SK-N-SH (cell line): Measurements from ENCODE around the gene NT5C3A. TPM values are rescaled to one million over a fixed set of nuclear protein-coding genes. Genes with fewer than 3 reads are reported as not detected.

ENCODE experiments used
- CTCF ChIA-PET: fragments of 300-600, 350-600 bp; formaldehyde crosslinking; extraction: SDS; loops from one replicate; lab custom pipeline; 2021; lab: Yijun Ruan, JAX
- POLR2A ChIA-PET: fragments of 350-600 bp; sonication (Branson Sonifier 250); formaldehyde crosslinking; extraction: SDS; loops from one replicate; lab custom pipeline; 2020; ENCODE audit warnings: antibody characterized with exemption, inconsistent platforms; lab: Yijun Ruan, JAX
- DNase-seq: peaks from one replicate; pipeline ENCODE4 v3.0.0; 2012
- H2AFZ ChIP-seq: fragments of 200-600 bp; sonication (generic); 2 replicates; pipeline ENCODE4 v1.8.1; 2016; ENCODE audit warnings: antibody characterized with exemption, mild to moderate bottlenecking, low read depth
- H3F3A ChIP-seq: fragments of 200-600 bp; sonication (generic); replicated peaks from 2 replicates; pipeline ENCODE3; 2016; ENCODE audit warnings: antibody characterized with exemption, mild to moderate bottlenecking; ENCODE audit not compliant: insufficient read depth
- H3K27ac ChIP-seq, 2 experiments: fragments of 200-500 bp in 1 of 2; fragments of 200-600 bp in 1 of 2; sonication (Bioruptor generic) in 1 of 2; sonication (generic), shearing (Covaris generic) in 1 of 2; 2 replicates each; pipeline versions ENCODE4 v1.5.1 to v1.6.1; 2014 to 2016; ENCODE audit warnings: low read depth in 2 of 2, inconsistent platforms in 1 of 2, low read length in 1 of 2, mild to moderate bottlenecking in 1 of 2, mixed read lengths in 1 of 2
- H3K27me3 ChIP-seq: fragments of 200-600 bp; sonication (generic), shearing (Covaris generic); 2 replicates; pipeline ENCODE4 v1.6.1; 2016; ENCODE audit warnings: mixed run types; ENCODE audit not compliant: insufficient read depth
- H3K36me3 ChIP-seq, 2 experiments: fragments of 200-500 bp in 1 of 2; fragments of 200-600 bp in 1 of 2; sonication (Bioruptor generic) in 1 of 2; sonication (generic) in 1 of 2; replicated peaks in 1 of 2; 2 replicates each; pipeline versions ENCODE3 to v1.5.1; 2014 to 2016; ENCODE audit warnings: low read length in 1 of 2, mild to moderate bottlenecking in 1 of 2; ENCODE audit not compliant: insufficient read depth in 2 of 2, control insufficient read depth in 1 of 2
- H3K4me1 ChIP-seq, 2 experiments: fragments of 200-500 bp in 1 of 2; fragments of 200-600 bp in 1 of 2; sonication (Bioruptor generic) in 1 of 2; sonication (generic), shearing (Covaris generic) in 1 of 2; 2 replicates each; pipeline versions ENCODE4 v1.5.1 to v1.6.1; 2014 to 2016; ENCODE audit warnings: low read depth in 1 of 2, low read length in 1 of 2, mixed run types in 1 of 2; ENCODE audit not compliant: insufficient read depth in 2 of 2, control insufficient read depth in 1 of 2
- H3K4me2 ChIP-seq: fragments of 200-600 bp; sonication (generic), shearing (Covaris generic); 2 replicates; pipeline ENCODE4 v1.6.1; 2017; ENCODE audit warnings: mixed run types
- H3K4me3 ChIP-seq, 2 experiments: fragments of 200-500 bp in 1 of 2; fragments of 200-600 bp in 1 of 2; sonication (Bioruptor generic) in 1 of 2; sonication (generic), shearing (Covaris generic) in 1 of 2; 2 replicates each; pipeline versions ENCODE4 v1.5.1 to v1.8.1; 2014 to 2016; ENCODE audit warnings: low read depth in 2 of 2, inconsistent platforms in 1 of 2, low read length in 1 of 2, mild to moderate bottlenecking in 1 of 2, mixed read lengths in 1 of 2, moderate library complexity in 1 of 2
- H3K79me2 ChIP-seq: fragments of 200-600 bp; sonication (generic); 2 replicates; pipeline ENCODE4 v1.8.1; 2017; ENCODE audit warnings: mild to moderate bottlenecking; ENCODE audit not compliant: insufficient read depth
- H3K9ac ChIP-seq: fragments of 200-600 bp; sonication (generic); 2 replicates; pipeline ENCODE4 v1.6.1; 2017; ENCODE audit warnings: mixed run types
- H3K9me2 ChIP-seq: fragments of 200-600 bp; sonication (generic); 2 replicates; pipeline ENCODE4 v1.6.1; 2017; ENCODE audit warnings: mixed run types
- H3K9me3 ChIP-seq: fragments of 200-600 bp; sonication (generic); 2 replicates; pipeline ENCODE4 v1.6.1; 2017; ENCODE audit warnings: mixed run types, mild to moderate bottlenecking, moderate library complexity
- H4K20me1 ChIP-seq: fragments of 200-600 bp; sonication (generic); 2 replicates; pipeline ENCODE4 v1.6.1; 2017; ENCODE audit warnings: mild to moderate bottlenecking, mixed run types; ENCODE audit not compliant: insufficient read depth
- ELF1 ChIP-seq: IDR thresholded peaks from 2 replicates; pipeline ENCODE4 v1.4.0; 2012
- EP300 ChIP-seq, 2 experiments: IDR thresholded peaks; 2 replicates each; pipeline versions ENCODE4 v1.4.0 to v1.6.1; 2012; ENCODE audit warnings: borderline replicate concordance in 1 of 2, low read depth in 1 of 2, low read length in 1 of 2
- EZH2phosphoT487 ChIP-seq: fragments of 200-600 bp; sonication (generic); IDR thresholded peaks from 2 replicates; pipeline ENCODE4 v1.6.1; 2017; ENCODE audit warnings: low read depth, mixed run types, mild to moderate bottlenecking, antibody characterized with exemption, moderate library complexity, borderline replicate concordance
- FOSL2 ChIP-seq: IDR thresholded peaks from 2 replicates; pipeline ENCODE4 v1.4.0; 2012; ENCODE audit warnings: low read depth, mild to moderate bottlenecking, moderate library complexity, borderline replicate concordance
- FOXJ3 ChIP-seq: sonication (generic); formaldehyde crosslinking; IDR thresholded peaks from 2 replicates; pipeline ENCODE4 v1.5.1; 2020; ENCODE audit warnings: mild to moderate bottlenecking, missing genetic modification reagents
- GABPA ChIP-seq: IDR thresholded peaks from 2 replicates; pipeline ENCODE4 v1.4.0; 2012; ENCODE audit warnings: low read depth, mild to moderate bottlenecking
- GATA2 ChIP-seq: sonication (generic); formaldehyde crosslinking; IDR thresholded peaks from 2 replicates; pipeline ENCODE4 v1.5.0; 2020; ENCODE audit warnings: mild to moderate bottlenecking, missing genetic modification reagents
- IRF3 ChIP-seq: fragments of 150-350 bp; IDR thresholded peaks from 2 replicates; pipeline ENCODE4 v1.6.1; 2016; ENCODE audit warnings: mild to moderate bottlenecking, low read depth, low read length
- JUND ChIP-seq: IDR thresholded peaks from 2 replicates; pipeline ENCODE4 v1.4.0; 2012
- MAX ChIP-seq: IDR thresholded peaks from 2 replicates; pipeline ENCODE4 v1.4.0; 2012; ENCODE audit warnings: low read depth
- MEF2A ChIP-seq: IDR thresholded peaks from 2 replicates; pipeline ENCODE4 v1.4.0; 2012; ENCODE audit warnings: low read depth, borderline replicate concordance
- MXI1 ChIP-seq: IDR thresholded peaks from 2 replicates; pipeline ENCODE4 v1.6.1; 2012; ENCODE audit warnings: mild to moderate bottlenecking, low read depth, low read length, improper control_type of control experiment
- NFIC ChIP-seq: IDR thresholded peaks from 2 replicates; pipeline ENCODE4 v1.4.0; 2012; ENCODE audit warnings: borderline replicate concordance
- NRF1 ChIP-seq: IDR thresholded peaks from 2 replicates; pipeline ENCODE4 v1.6.1; 2012; ENCODE audit warnings: low read depth, mild to moderate bottlenecking, low read length
- PBX3 ChIP-seq: IDR thresholded peaks from 2 replicates; pipeline ENCODE4; 2012
- RFX5 ChIP-seq: IDR thresholded peaks from 2 replicates; pipeline ENCODE4 v1.6.1; 2012; ENCODE audit warnings: mild to moderate bottlenecking, improper control_type of control experiment, low read length
- RXRA ChIP-seq: IDR thresholded peaks from 2 replicates; pipeline ENCODE4 v1.4.0; 2012; ENCODE audit warnings: low read depth, mild to moderate bottlenecking, borderline replicate concordance
- TCF12 ChIP-seq: IDR thresholded peaks from 2 replicates; pipeline ENCODE4 v1.4.0; 2012
- YY1 ChIP-seq: IDR thresholded peaks from 2 replicates; pipeline ENCODE4 v1.4.0; 2012; ENCODE audit warnings: low read depth, mild to moderate bottlenecking
- WGBS: methylation state at CpG from one replicate; pipeline ENCODE4 v1.1.6; 2017; ENCODE audit warnings: low lambda C conversion rate; 5-methylcytosine and 5-hydroxymethylcytosine counted together
- polyA plus RNA-seq, 3 experiments: library from polyadenylated mRNA; depleted of rRNA; stranded (reverse); fragments of >200 nt; gene quantifications; 2 replicates each; pipeline ENCODE4 v1.2.3, GENCODE V29; 2012
- TF ChIP-seq, protein P1 (sequence below): fragments of 150-350 bp; IDR thresholded peaks from 2 replicates; pipeline ENCODE4 v1.6.1; 2017; ENCODE audit warnings: antibody characterized with exemption, low read length, low read depth, borderline replicate concordance
- TF ChIP-seq, protein P2 (sequence below): IDR thresholded peaks from 2 replicates; pipeline ENCODE4 v1.4.0; 2012; ENCODE audit warnings: low read depth, borderline replicate concordance
- TF ChIP-seq, protein P3 (sequence below): fragments of 200-600 bp; sonication (generic); IDR thresholded peaks from 2 replicates; pipeline ENCODE4 v1.6.1; 2017; ENCODE audit warnings: antibody characterized with exemption, mild to moderate bottlenecking, moderate library complexity

NT5C3A gene
- polyA plus RNA-seq, 1 of the 3 experiments (the other 2 are of a cell fraction) = 13.2 TPM

DNA sequence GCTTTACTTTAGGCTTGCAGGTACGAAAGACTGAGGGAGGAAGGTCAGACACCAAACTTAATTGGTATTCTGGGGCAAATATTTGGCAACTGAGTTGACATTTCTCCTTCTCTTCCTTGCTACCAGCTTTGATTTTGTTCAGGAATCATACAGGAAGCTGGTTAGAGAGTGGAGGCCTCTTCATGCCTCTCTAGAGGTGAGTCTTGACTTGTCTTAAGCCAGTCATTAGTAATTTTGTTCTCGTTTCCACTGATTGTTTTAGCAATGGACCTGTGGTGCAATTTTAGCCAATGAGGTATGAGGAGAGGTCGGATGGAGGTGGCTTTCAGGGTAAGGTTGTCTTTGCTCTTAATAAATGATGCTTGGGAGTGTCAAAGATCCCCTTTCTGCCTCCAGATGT is 49.0 kb upstream of the NT5C3A start:
- no peak for TF ChIP-seq EZH2phosphoT487
- H2AFZ ChIP-seq = no peak overlapping the region
- no peaks in the 10 kb centered on the region for H3K9me2 ChIP-seq
- no peak overlapping the region for H3K27ac ChIP-seq
- no peak overlapping the region for H3K4me3 ChIP-seq
- no peaks in the 10 kb centered on the region for H3F3A ChIP-seq
- ChIA-PET POLR2A (no interaction called here), CTCF (interaction anchor here (5.2 kb wide), 1 partner anchor 14 kb away, joined by 95 read pairs; the partner anchor contains the start of gene BBS9)
- no peak overlapping the region for H3K4me2 ChIP-seq
- H3K79me2 ChIP-seq = peaks cover 23% of the 10 kb centered on the region
- H3K4me1 ChIP-seq = peaks cover 5 to 15% of the 10 kb centered on the region in 2 experiments; a peak in 3 of 4 replicates
- H3K9me3 ChIP-seq = no peaks in the 10 kb centered on the region
- no peak overlapping the region for H3K9ac ChIP-seq
- no peaks in the 10 kb centered on the region for H3K27me3 ChIP-seq
- WGBS = 34% methylated on average over 3 of the region's 3 CpGs
- no peaks in the 10 kb centered on the region for H3K36me3 ChIP-seq
- H4K20me1 ChIP-seq = peaks cover 15% of the 10 kb centered on the region
- DNase-seq = no peak

GRCh38 chr7:33109758-33110238 is 47.2 kb upstream of the NT5C3A start:
- Histone ChIP-seq H3K4me3 (peak overlapping the region; percentile 85 to 95), H3F3A (no peaks in the 10 kb centered on the region), H3K9ac (peak overlapping the region; percentile 66), H3K27ac (peak overlapping the region; percentile 40 to 44), H3K4me1 (peaks cover 5 to 15% of the 10 kb centered on the region in 2 experiments; a peak in 3 of 4 replicates), H3K27me3 (no peaks in the 10 kb centered on the region), H2AFZ (peak overlapping the region; percentile 96), H3K9me2 (no peaks in the 10 kb centered on the region), H4K20me1 (peaks cover 28% of the 10 kb centered on the region), H3K4me2 (peak overlapping the region; percentile 93), H3K9me3 (no peaks in the 10 kb centered on the region), H3K36me3 (no peaks in the 10 kb centered on the region), H3K79me2 (peaks cover 41% of the 10 kb centered on the region)
- CTCF ChIA-PET = interaction anchor here (0.6 to 5.2 kb wide), 29 partner anchors 8 to 619 kb away, joined by 3 to 95 read pairs (median 6); partner anchors contain the start of genes BBS9, LSM5 and NT5C3A
- POLR2A ChIA-PET = interaction anchor here (0.6 to 2.2 kb wide), 3 partner anchors 19 to 348 kb away, joined by 3 to 8 read pairs (median 4); partner anchors contain the start of gene FKBP9
- 2% methylated on average over 11 of the region's 11 CpGs for WGBS
- DNase-seq = peak; percentile 53
- TF ChIP-seq, protein P1, sequence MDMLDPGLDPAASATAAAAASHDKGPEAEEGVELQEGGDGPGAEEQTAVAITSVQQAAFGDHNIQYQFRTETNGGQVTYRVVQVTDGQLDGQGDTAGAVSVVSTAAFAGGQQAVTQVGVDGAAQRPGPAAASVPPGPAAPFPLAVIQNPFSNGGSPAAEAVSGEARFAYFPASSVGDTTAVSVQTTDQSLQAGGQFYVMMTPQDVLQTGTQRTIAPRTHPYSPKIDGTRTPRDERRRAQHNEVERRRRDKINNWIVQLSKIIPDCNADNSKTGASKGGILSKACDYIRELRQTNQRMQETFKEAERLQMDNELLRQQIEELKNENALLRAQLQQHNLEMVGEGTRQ = no peak
- TF ChIP-seq EP300 (IDR thresholded peaks at IDR 0.05; ENCODE audit: borderline replicate concordance in 1 of 2, low read depth in 1 of 2, low read length in 1 of 2) (no peak), MXI1 (no peak; the same call in 1 of the 2 replicates), FOXJ3 (CRISPR knock-in tag) (no peak), PBX3 (peak; percentile 51; the same call in 1 of the 2 replicates), TCF12 (no peak), NFIC (no peak), NRF1 (no peak), RFX5 (peak; percentile 46; the same call in 1 of the 2 replicates), RXRA (no peak), GABPA (no peak), IRF3 (no peak), GATA2 (CRISPR knock-in tag) (no peak), ELF1 (no peak), JUND (no peak), FOSL2 (no peak), EZH2phosphoT487 (no peak), YY1 (no peak), MEF2A (no peak), MAX (no peak)
- TF ChIP-seq, protein P2, sequence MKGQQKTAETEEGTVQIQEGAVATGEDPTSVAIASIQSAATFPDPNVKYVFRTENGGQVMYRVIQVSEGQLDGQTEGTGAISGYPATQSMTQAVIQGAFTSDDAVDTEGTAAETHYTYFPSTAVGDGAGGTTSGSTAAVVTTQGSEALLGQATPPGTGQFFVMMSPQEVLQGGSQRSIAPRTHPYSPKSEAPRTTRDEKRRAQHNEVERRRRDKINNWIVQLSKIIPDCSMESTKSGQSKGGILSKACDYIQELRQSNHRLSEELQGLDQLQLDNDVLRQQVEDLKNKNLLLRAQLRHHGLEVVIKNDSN = no peak
- TF ChIP-seq, protein P3, sequence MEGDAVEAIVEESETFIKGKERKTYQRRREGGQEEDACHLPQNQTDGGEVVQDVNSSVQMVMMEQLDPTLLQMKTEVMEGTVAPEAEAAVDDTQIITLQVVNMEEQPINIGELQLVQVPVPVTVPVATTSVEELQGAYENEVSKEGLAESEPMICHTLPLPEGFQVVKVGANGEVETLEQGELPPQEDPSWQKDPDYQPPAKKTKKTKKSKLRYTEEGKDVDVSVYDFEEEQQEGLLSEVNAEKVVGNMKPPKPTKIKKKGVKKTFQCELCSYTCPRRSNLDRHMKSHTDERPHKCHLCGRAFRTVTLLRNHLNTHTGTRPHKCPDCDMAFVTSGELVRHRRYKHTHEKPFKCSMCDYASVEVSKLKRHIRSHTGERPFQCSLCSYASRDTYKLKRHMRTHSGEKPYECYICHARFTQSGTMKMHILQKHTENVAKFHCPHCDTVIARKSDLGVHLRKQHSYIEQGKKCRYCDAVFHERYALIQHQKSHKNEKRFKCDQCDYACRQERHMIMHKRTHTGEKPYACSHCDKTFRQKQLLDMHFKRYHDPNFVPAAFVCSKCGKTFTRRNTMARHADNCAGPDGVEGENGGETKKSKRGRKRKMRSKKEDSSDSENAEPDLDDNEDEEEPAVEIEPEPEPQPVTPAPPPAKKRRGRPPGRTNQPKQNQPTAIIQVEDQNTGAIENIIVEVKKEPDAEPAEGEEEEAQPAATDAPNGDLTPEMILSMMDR = 0 out of 2 replicates have a peak, but pooled peaks have one; percentile 29
